ENCODE results near the gene BBS9.

GRCh38 chr7:33494474-33494873 lies 365.1 kb downstream of the BBS9 start:
- TF ChIP-seq CTCF (conservative IDR thresholded peaks at IDR 0.05; ENCODE audit: low read depth, low read length), result no peak
- no peak for TF ChIP-seq POLR2A (IDR thresholded peaks at IDR 0.05; ENCODE audit: low read depth, low read length)
- no peak for TF ChIP-seq MAFK (IDR thresholded peaks at IDR 0.05; ENCODE audit: low read depth, low read length)
- no peak for TF ChIP-seq BHLHE40 (IDR thresholded peaks at IDR 0.05; ENCODE audit: low read depth, low read length)
- TF ChIP-seq USF2 (IDR thresholded peaks at IDR 0.05; ENCODE audit: low read depth, low read length), result no peak
- TF ChIP-seq MAZ (IDR thresholded peaks at IDR 0.05; ENCODE audit: borderline replicate concordance, low read depth, low read length), result no peak
- TF ChIP-seq RFX5 (IDR thresholded peaks at IDR 0.05; ENCODE audit: low read depth, low read length), result no peak
- TF ChIP-seq CEBPB (IDR thresholded peaks at IDR 0.05; ENCODE audit: low read depth, low read length), result no peak
- TF ChIP-seq CHD1 (IDR thresholded peaks at IDR 0.05; ENCODE audit: low read depth, low read length), result no peak
- no peak for TF ChIP-seq RCOR1 (IDR thresholded peaks at IDR 0.05; ENCODE audit: insufficient replicate concordance, low read length)
- TF ChIP-seq RAD21 (IDR thresholded peaks at IDR 0.05; ENCODE audit: low read length), result no peak
- no peak for TF ChIP-seq MXI1 (IDR thresholded peaks at IDR 0.05; ENCODE audit: borderline replicate concordance, low read depth, low read length)
- no peak for TF ChIP-seq SMC3 (IDR thresholded peaks at IDR 0.05; ENCODE audit: low read depth, low read length)
